Esophagus muscularis mucosa (tissue), 4 donors: ENCODE measurements around the gene RFNG. TPM values are rescaled to one million over a fixed set of nuclear protein-coding genes. Genes with fewer than 3 reads are reported as not detected.

Experiments used
- DNase-seq: peaks from one replicate; pipeline ENCODE4 v3.0.0-alpha.2; 2017; ENCODE audit errors: extremely low spot score
- H3K27ac ChIP-seq, 4 donors: fragments of 200-600 bp; sonication (generic); replicated peaks in 1 of 4; 1 replicate in 3 of 4; 2 replicates in 1 of 4; pipeline ENCODE4 v1.5.1; 2016 to 2019; ENCODE audit warnings: mild to moderate bottlenecking in 1 of 4
- H3K27me3 ChIP-seq, 4 donors: fragments of 200-600 bp; sonication (generic); one replicate each; pipeline versions ENCODE4 v1.5.1 to v1.6.0; 2016 to 2019
- H3K36me3 ChIP-seq, 4 donors: fragments of 200-600 bp; sonication (generic); one replicate each; pipeline ENCODE4 v1.5.1; 2016 to 2019
- H3K4me1 ChIP-seq, 4 donors: fragments of 200-600 bp; sonication (generic); one replicate each; pipeline ENCODE4 v1.5.1; 2016 to 2019
- H3K4me3 ChIP-seq, 4 donors: fragments of 200-600 bp; sonication (generic); 1 replicate in 2 of 4; 2 replicates in 2 of 4; pipeline ENCODE4 v1.5.1; 2016 to 2019; ENCODE audit warnings: mild to moderate bottlenecking in 4 of 4, moderate library complexity in 1 of 4
- H3K9me3 ChIP-seq, 4 donors: fragments of 200-600 bp; sonication (generic); 1 replicate in 3 of 4; 2 replicates in 1 of 4; pipeline ENCODE4 v1.5.1; 2016 to 2019
- EP300 ChIP-seq: sonication (generic); formaldehyde crosslinking; IDR thresholded peaks from one replicate; pipeline ENCODE4 v1.6.1; 2017; ENCODE audit warnings: antibody characterized with exemption
- POLR2A ChIP-seq: fragments of 450-650 bp; IDR thresholded peaks from one replicate; pipeline ENCODE4 v1.6.1; 2017; ENCODE audit warnings: antibody characterized with exemption, moderate library complexity, mild to moderate bottlenecking, low read depth
- POLR2AphosphoS5 ChIP-seq, 2 donors: sonication (generic); formaldehyde crosslinking; IDR thresholded peaks; one replicate each; pipeline ENCODE4 v1.6.1; 2017; ENCODE audit warnings: antibody characterized with exemption in 2 of 2
- WGBS: methylation state at CpG from one replicate; pipeline ENCODE4 v1.1.5; 2018; 5-methylcytosine and 5-hydroxymethylcytosine counted together
- intact Hi-C: fragments of 100-400 bp; cut with DNase I; formaldehyde crosslinking; loops from one replicate; pipeline ENCODE4 v1.15.1; 2023
- total RNA-seq, 4 donors: library from RNA; depleted of rRNA; stranded (reverse); fragments of >200 nt; gene quantifications; one replicate each; pipeline versions ENCODE4 v1.1.0 to v1.2.1, GENCODE V29; 2016
- TF ChIP-seq, protein P1 (sequence below), 3 experiments: fragments of 200-600 bp in 2 of 3; fragments of 450-650 bp in 1 of 3; sonication (generic) in 2 of 3; IDR thresholded peaks; one replicate each; pipeline ENCODE4 v1.5.1; 2017 to 2019; ENCODE audit warnings: antibody characterized with exemption in 3 of 3, mild to moderate bottlenecking in 2 of 3, moderate library complexity in 1 of 3

Gene RFNG
- total RNA-seq, 4 donors from 2014 or later, result 32.4 to 54.8 (median 42.5) TPM

DNA sequence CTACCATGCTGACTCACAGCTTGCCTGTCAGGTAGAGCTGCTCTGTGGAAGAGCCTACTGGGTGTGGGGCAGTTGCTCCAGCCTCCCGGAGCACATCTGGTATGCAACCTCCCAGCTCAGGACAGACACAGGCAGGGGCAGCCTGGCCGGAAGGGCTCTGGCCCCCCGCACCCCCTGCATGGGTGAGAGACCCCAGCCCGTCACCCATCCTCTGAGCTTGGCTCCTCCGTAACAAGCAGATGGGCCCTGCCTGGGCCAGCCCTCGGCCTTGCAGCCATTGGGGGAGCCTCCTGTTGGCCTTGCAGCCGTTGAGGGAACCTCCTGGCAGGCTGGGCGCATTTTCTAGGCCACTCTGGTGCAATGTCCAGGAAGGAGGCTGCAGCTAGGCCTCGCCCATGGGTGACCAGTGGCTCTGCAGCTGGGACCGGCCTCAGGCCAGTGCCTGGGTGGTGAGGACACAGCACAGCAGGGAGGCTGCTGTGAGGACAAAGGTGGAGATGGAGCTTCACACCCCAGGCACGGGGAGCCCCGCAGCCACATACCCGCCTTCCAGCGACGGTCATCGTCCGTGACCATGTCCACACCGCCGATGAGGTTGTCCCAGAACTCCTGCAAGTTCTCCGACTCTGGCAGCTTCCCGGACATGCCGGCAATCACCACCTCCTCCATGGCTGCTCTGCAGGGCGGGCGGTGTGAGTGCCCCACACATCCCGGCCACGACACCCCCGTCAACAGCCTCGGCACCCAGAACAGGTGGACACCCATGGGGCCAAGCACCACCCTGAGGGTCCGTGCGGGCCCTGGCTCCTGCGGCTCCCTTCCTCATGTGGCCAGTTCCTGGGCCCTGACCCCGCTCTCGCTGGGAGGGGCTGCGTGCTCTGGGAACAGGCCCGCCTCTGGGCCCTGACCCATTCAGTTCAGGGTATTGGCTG lies 44.4 kb upstream of the RFNG start:
- 91% methylated on average over 30 of the region's 35 CpGs for WGBS
- Histone ChIP-seq H3K27ac (peak overlapping the region in 1 of 4 donors; percentile 98), H3K36me3 (peaks cover 33 to 52% (median 51%) of the 10 kb centered on the region in 4 donors), H3K4me3 (peak overlapping the region in 2 of 4 donors; percentile 74 to 92), H3K27me3 (no peaks in the 10 kb centered on the region), H3K9me3 (no peaks in the 10 kb centered on the region), H3K4me1 (peaks cover 26 to 46% (median 42%) of the 10 kb centered on the region in 4 donors)
- no peak for DNase-seq
- intact Hi-C loops, result loop anchor here (5.0 kb wide), 1 partner anchor 64 kb away; the partner anchor contains the start of gene RAC3
- TF ChIP-seq EP300 (no peak), POLR2AphosphoS5 (IDR thresholded peaks at IDR 0.05) (no peak), POLR2A (no peak)
- TF ChIP-seq, protein P1, sequence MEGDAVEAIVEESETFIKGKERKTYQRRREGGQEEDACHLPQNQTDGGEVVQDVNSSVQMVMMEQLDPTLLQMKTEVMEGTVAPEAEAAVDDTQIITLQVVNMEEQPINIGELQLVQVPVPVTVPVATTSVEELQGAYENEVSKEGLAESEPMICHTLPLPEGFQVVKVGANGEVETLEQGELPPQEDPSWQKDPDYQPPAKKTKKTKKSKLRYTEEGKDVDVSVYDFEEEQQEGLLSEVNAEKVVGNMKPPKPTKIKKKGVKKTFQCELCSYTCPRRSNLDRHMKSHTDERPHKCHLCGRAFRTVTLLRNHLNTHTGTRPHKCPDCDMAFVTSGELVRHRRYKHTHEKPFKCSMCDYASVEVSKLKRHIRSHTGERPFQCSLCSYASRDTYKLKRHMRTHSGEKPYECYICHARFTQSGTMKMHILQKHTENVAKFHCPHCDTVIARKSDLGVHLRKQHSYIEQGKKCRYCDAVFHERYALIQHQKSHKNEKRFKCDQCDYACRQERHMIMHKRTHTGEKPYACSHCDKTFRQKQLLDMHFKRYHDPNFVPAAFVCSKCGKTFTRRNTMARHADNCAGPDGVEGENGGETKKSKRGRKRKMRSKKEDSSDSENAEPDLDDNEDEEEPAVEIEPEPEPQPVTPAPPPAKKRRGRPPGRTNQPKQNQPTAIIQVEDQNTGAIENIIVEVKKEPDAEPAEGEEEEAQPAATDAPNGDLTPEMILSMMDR (IDR thresholded peaks at IDR 0.05), result no peak

DNA sequence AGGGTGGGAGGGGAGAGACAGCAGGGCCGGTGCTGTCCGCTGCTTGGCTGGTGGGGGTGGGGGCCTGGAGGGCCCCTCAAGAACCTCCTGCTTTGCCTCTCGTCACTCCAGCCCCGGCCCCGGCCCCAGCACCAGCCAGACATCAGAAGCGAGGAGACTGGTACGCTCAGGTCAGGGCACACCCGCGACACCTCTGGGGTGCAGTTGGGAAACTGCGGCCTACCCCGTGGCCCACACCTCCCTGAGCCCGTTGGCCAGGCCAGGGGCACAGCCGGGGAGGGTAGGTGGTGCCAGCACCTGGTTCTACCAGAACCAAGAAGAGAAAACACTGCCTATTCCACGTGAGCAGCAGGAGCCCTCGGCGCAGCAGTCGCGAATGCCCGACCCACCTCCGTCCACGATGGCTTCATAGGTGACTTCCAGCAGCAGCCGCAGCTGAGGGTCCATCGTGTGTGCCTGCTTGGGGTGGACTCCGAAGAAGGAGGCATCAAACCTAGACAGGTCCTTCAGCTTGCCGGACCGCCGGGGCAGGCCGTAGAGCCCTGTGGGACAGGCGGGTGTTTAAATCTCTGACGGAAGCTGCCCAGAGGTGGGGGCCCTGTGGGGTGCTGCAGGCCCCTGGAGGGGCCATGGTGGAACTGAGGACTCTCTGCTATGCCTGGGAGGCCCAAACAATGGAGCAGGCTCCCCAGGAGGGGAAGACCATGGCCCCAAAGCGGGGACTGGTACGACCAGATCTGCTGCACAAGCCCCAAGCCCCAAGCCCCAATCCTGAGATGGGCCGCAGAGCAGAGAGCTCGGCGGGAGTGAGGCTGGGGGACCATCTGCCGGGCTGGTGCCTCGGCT lies 43.5 kb upstream of the RFNG start:
- H3K4me1 ChIP-seq, result peaks cover 24 to 39% (median 34%) of the 10 kb centered on the region in 4 donors
- DNase-seq, result no peak
- WGBS, result 93% methylated on average over 18 of the region's 37 CpGs
- intact Hi-C loops, result loop anchor here (5.0 kb wide), 1 partner anchor 63 kb away; the partner anchor contains the start of gene RAC3
- H3K9me3 ChIP-seq, result no peaks in the 10 kb centered on the region
- no peak overlapping the region for H3K4me3 ChIP-seq
- H3K27ac ChIP-seq, result no peak overlapping the region
- no peaks in the 10 kb centered on the region for H3K27me3 ChIP-seq
- TF ChIP-seq EP300 (no peak), POLR2A (no peak), POLR2AphosphoS5 (IDR thresholded peaks at IDR 0.05) (no peak)
- TF ChIP-seq, protein P1 (IDR thresholded peaks at IDR 0.05), result no peak
- H3K36me3 ChIP-seq, result peaks cover 42 to 61% (median 60%) of the 10 kb centered on the region in 4 donors

DNA sequence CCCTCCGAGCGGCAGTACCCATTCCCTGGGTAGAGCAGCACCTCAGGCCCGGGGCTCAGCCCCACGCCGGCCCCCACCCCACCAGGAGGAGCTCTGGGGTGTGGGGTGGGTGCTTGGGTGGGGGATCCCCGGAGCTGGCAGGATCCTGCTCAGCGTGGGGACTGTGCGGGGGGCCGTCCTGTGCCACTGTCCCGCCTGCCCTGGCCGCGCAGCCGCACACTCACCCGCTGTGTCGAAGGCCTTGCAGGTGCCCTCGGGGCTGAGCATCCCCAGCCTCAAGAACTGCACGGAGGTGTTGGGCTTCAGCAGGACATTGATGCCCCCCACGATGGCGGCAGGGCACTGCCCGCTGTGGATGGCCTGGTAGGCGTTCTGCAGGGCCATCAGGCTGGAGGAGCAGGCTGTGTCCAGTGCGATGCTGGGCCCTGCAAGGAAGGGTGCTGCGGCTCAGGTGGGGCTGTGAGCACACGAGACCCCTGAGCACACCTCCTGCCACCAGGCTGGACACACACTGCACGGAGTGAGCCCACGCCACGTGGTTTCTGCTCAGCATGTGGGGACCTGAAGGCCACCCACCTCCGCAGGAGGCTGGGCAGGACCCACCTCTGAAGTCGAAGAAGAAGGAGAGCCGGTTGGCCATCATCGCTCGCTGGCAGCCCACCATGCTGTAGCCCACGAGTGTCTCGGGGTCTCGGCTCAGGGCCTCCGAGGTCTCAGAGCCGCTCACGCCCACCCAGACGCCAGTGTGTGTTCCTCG lies 41.6 kb upstream of the RFNG start:
- no peak overlapping the region for H3K4me3 ChIP-seq
- intact Hi-C loops, result no loop called here
- no peak for TF ChIP-seq POLR2A
- TF ChIP-seq, protein P1 (IDR thresholded peaks at IDR 0.05), result no peak
- no peak for TF ChIP-seq EP300
- TF ChIP-seq POLR2AphosphoS5 (IDR thresholded peaks at IDR 0.05), result no peak
- no peak for DNase-seq
- no peaks in the 10 kb centered on the region for H3K27me3 ChIP-seq
- no peaks in the 10 kb centered on the region for H3K9me3 ChIP-seq
- peaks cover 13 to 26% (median 21%) of the 10 kb centered on the region in 4 donors for H3K4me1 ChIP-seq
- WGBS, result 92% methylated on average over 12 of the region's 40 CpGs
- H3K27ac ChIP-seq, result no peak overlapping the region
- H3K36me3 ChIP-seq, result peaks cover 60 to 81% (median 80%) of the 10 kb centered on the region in 4 donors

DNA sequence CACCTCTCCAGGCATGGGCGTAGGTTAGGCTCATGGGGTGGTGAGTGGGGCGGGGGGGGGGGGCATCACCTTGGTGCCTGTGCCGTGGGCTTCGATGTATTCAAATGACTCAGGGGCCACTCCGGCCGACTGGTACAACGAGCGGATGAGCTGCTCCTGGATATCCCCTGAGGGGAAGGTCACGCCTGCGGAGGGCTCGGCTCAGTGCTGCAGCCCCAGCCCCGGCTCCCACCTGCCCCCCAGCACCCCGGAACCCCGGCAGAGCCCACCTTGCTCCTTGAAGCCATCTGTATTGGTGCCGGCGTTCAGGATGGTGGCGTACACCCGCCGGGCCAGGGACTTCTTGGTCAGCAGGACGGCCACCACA lies 41.0 kb upstream of the RFNG start:
- no peaks in the 10 kb centered on the region for H3K9me3 ChIP-seq
- H3K4me3 ChIP-seq, result no peak overlapping the region
- H3K4me1 ChIP-seq, result peaks cover 13 to 21% (median 19%) of the 10 kb centered on the region in 4 donors
- peaks cover 66 to 87% (median 85%) of the 10 kb centered on the region in 4 donors for H3K36me3 ChIP-seq
- intact Hi-C loops, result no loop called here
- 95% methylated on average over 19 of the region's 20 CpGs for WGBS
- TF ChIP-seq, protein P1 (IDR thresholded peaks at IDR 0.05), result no peak
- no peak for DNase-seq
- no peaks in the 10 kb centered on the region for H3K27me3 ChIP-seq
- H3K27ac ChIP-seq, result no peak overlapping the region
